ENCODE measurements around the gene SFTPD. TPM values are rescaled to one million over a fixed set of nuclear protein-coding genes. Genes with fewer than 3 reads are reported as not detected.

Gene SFTPD
- total RNA-seq, 1 donor from 2014 or later, result 0.52 TPM

DNA sequence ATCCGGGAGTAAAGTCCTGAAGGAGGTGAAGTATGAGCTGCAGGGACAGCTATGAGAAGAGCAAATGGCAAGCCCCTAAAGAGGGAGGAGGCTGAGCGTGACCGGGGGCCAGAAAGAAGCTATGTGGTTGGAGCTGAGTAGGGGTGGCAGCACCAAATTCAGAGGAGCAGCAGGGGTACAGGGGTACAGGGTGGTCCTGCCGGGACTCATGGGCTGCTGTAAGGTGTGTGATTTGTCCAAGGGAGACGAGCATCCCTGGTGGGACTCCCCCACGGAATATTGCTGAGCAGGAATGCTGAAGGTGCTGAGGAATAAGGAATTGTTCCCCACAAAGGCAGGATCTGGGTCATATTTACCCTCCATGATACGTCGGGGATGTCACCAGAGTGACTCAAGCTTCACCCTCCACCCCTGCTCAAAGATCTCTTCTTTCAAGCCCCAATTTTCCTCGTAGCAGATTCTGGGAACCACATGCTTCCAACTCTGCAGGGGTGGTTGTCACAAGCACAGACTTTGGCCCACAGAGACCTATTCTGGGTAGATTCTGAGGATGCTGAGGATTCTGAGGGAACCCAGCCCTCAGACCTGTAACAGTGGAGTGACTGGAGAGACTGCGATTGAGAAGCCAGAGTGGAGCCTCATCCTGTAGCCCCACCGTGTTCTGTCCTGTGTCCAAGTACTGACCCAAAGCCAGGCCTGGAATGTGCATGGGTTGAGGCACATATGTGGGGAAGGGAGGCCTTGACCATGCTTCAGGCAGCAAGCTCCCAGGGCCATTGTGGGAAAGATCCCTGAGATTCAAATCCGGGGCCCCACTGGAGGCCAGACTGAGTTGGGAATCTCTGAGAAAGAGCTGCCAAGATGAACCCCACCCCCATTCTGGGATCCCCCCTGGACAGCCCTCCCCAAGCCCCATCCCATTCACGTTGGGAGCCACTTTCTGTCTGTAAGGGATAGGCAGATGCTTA, 4.2 kb downstream of the SFTPD start:
- DNase-seq (ENCODE audit: low spot score), result peak; percentile 5

DNA sequence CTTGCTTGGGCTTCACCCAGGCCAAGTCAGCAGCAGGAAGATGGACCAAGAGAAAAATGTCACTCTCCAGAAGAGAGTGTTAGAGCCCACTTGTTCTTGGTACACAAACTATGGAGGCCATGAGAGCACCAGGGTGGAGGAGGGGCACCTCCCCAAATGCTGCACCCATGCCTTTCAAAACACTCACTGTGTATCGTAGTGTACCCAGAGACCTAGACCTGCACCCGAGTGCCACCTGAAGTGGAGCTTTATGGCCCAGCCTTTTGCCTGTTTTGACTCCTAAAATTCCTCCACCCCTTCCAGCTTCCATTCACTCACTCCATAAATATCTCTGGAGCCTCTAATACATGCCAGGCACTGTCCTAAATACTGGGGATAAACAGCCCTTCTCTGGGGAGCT, 5.0 kb downstream of the SFTPD start:
- DNase-seq (ENCODE audit: low spot score), result peak; percentile 3

DNA sequence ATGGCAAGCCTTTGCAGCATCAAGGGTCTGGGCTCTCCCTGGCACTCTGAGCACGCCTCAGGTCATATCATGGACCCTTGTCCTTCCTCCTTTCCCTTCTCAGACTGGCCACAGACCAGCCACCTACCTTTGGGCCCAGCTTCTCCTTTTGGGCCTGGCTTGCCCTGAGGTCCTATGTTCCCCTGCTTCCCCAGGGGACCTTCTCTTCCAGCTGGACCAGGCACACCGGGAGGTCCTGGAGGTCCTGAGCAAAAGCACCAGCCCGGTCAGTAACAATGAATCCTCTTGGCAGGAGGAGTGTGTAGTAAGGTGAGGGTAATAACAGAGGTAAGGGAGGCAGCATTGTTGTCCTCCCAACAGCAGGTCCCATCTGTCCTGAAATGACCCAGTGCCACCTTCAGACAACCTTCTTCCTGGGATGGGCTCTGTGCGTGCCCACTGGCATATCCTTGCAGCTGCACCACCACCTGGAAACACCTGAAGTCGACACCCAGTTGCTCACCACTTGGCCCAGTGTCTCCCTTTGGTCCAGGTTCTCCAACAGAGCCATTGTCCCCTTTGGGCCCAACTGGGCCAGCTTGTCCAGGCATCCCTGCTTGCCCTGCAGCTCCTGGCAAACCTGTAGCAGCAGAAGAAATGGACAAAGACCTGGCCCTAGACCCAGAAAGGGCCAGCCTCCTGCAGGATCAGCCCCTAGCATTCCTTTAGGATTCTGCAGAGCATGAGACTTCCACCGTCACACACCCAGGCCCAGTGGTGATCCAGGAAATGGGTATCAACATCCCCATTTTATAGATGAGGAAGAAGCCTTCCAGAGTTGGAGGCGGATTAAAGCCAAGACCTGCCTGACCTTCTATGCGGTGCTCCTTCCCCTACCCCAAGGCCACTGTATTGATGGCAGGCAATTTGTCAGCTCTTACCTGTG, 6.4 kb downstream of the SFTPD start:
- DNase-seq (ENCODE audit: low spot score), result peak; percentile 6

DNA sequence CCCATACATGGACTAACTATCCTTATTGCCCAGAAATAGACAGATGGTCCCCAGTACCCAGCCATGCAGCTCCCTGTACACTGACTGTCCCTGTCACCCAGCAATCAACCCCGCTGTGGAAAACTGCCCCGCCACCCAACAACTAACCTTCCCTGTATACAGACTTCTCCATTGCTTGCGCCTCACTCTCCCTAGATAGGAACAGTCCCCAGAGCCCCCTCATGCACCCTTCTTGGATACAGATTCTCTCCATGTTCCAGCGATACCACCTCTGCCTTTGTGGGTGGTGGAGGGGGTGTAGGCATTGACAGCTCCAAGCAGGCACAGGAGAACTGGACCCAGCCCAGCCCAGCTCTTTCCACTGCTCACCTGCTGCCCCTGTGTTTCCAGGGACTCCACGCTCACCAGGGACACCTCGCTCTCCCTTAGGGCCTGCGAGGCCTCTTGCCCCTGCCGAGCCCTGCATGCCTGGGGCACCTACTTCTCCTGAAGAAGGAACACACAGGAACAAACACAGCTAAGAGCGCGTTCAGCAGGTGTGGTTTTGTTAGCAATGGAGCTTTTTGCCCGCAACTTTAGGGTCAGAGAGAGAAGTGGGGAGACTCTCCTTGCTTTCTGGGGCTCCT, 7.2 kb downstream of the SFTPD start:
- DNase-seq (ENCODE audit: low spot score), result peak; percentile 2

- DNase-seq (ENCODE audit: low spot score), result no peak
Measured at GRCh38 chr10:79941146-79941545, 7.8 kb downstream of the SFTPD start.

- DNase-seq (ENCODE audit: low spot score), result no peak
Measured at GRCh38 chr10:79940431-79940830, 8.5 kb downstream of the SFTPD start.

DNA sequence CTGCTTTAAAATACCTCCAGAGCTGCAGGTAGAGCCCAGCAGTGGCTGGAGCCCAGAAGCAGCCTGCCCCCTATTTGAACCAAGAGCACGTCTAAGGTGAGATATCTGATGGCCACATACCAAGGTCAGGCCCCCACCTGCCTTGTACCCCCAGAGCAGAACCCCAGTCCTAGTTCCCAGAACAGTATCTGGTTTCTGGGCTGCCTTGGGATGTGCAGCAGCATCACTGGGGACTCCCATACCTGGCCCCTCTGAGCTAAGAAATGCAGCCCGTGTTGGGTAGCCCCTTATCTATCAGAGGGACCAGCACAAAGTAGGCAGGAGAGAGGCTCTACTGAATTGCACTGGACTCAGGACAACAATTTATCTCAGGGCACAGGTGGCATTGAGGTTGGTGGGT, 8.9 kb downstream of the SFTPD start:
- no peak for DNase-seq (ENCODE audit: low spot score)

DNA sequence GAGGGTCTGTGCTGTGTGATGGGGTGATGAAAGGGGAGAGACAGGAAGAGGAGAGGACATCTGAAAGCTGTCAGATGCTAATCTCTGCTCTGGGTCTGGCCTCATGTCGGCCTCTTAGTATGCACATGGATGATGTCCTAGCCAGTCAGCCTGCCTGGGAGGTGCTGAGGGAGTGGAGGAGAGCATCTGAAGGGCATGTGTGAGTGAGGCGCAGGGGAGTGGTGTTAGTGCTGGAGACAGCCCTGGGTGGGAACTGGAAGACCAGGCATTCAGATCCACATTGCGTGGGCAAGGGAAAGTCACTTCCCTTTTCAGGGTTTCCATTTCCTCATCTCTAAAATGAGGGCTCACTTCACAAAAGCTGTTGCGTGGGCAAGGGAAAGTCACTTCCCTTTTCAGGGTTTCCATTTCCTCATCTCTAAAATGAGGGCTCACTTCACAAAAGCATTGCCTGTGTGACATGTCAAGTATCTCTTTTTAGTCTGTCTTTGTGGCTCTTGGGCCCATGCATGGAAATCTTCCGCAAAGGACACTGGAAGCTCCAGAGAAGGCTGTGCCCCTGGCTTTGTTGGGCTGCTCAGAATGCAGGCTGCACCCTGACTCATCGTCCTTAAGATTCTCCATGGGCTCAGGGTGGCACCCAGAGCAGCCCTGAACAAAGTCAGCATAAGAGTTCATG, 10.0 kb downstream of the SFTPD start:
- DNase-seq (ENCODE audit: low spot score), result peak; percentile 63

GRCh38 chr10:79937701-79938151, 11.2 kb downstream of the SFTPD start:
- peak; percentile 6 for DNase-seq (ENCODE audit: low spot score)

DNA sequence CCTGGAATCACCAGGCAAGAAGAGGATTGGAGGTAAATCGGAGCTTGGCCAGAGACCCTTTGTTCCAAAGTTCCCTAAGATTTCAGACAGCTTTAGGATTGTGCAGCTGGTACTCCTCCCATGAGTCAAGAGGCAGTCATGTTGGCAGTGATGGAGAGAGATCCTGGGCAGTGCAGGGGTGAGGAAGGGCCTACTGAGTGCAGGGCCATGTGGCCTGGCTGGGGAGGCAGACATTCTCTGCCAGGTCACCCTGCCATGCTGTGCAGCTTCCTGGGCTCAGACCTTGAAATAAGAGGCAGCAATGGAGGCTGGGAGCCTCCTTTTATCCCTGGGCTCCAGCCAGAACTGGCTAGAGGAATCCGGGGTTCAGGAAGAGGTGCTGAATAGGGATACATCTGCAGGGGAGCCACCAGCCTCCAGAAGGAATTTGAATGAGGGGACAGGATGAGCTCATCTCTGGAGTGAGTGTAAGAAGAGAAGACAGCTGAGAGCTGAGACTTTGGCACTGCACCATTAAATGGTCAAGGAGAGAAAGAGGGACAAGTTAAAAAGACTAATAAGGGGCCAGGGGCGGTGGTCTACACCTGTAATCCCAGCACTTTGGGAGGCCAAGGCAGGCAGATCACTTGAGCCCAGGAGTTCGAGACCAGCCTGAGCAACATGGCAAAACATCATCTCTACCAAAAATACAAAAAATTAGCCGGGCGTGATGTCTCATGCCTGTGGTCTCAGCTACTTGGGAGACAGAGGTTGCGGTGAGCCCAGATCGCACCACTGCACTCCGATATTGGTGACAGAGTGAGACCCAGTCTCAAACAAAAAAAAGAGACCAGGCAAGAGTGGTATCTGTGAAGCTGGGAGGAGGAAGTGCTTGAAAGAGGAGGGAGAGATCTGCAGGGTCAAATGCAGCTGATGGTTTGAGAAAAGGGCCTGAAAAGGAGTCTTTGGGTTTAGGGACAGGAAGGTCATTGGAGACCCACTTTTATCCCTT, 12.0 kb downstream of the SFTPD start:
- peak; percentile 6 for DNase-seq (ENCODE audit: low spot score)

DNA sequence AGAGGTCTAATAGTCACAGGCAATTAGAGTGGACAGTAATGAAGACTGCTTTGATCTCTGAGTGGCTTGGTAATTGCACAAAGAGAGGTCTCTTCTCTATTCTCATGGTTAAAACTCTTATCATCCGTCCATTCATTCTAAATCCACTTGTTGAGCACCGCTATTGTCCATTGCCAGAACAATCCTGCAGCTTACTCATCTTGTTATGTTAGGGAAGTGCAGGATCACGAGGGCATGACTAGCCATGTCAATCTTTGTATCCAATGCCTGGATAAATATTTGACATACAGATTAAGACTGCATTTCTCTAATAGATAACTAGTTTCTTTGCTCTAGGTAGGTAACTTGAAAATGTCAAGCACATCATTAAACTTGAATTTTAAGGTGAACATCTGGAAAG, 14.9 kb downstream of the SFTPD start:
- peak; percentile 8 for DNase-seq (ENCODE audit: low spot score)

DNA sequence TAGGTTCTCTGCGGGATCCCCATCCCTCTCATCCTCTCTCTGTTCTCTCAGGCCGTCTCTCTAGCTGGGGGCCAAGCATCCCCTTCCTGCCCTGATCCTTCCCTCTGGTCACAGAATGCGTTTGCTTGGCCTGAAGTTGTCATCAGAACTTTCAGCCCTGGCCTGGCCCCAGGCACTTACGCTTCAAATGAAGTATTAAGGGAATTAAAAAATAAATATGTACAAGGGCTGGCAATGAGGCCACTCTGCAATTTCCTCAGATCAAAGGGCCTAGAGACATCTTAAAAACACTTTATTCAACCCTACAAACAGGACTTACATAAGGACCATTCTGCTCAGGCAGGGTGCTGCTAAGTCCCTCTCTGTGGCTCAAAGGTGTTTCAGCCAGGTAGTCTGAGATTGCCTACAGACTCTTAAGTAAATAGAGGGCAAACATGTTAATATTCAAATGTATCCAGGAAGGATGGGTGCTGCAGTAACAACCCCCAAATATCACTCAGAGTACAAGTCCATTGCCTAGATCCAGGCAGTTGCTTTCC, 16.0 kb downstream of the SFTPD start:
- no peak for DNase-seq (ENCODE audit: low spot score)

- no peak for DNase-seq (ENCODE audit: low spot score)
Measured at GRCh38 chr10:79932307-79932706, 16.6 kb downstream of the SFTPD start.

- DNase-seq (ENCODE audit: low spot score), result no peak
Measured at GRCh38 chr10:79930751-79931150, 18.2 kb downstream of the SFTPD start.

DNA sequence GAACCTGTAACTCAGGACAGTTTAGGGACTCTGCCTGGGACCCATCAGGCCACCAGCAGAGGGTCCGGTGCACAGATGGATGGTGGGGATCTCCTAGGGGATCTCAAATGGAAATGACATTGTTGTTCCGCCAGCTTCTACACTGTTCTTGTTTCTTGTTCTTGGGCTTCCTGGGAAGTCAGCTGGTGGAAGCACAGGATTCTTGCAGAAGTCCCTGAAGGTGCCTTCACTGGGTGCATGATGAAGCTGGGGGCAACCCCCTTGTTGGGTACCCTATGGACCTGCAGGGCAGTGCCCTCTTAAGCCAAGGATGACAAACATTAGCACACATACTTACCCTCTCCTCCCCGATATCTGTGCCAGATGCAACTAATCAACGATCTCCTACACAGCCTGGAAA, 18.6 kb downstream of the SFTPD start:
- DNase-seq (ENCODE audit: low spot score), result peak; percentile 6

- peak; percentile 81 for DNase-seq (ENCODE audit: low spot score)
Measured at GRCh38 chr10:79929409-79929904, 19.4 kb downstream of the SFTPD start.

- DNase-seq (ENCODE audit: low spot score), result no peak
Measured at GRCh38 chr10:79928028-79928583, 20.8 kb downstream of the SFTPD start.

DNA sequence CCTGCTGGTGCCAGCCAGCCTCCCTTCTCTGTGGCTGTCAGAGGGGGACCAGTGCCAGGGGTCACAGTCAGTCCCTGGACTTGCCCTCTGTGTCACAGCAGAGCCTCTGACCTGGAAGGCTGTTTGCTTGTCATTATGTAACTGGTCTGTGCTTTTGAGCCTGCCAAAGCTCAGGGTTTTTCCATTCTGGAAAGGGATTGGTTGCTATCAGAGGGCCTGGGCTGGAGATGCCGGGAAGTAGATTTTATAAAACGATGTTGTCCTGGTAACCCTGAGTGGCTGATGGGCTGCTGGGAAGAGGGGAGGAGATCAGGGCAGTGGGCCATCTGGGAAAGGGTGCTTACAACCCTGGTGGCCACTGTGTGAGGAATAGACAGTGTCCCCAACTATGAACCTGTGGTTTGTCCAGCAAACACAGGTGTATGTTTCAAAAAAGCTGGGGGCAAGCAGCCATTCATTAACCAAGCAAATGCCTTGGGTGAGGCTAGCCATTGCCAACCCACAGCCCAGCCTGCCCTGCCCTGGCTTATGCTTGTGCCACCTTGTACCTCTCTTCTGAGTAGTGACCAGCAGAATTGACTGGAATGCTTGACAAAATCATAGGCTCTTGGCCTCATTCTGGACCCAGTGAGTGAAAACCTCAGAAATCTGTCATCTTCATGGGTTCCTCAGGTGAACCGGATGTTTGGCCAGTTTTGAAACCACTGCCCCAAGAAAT, 21.6 kb downstream of the SFTPD start:
- DNase-seq (ENCODE audit: low spot score), result peak; percentile 6

DNA sequence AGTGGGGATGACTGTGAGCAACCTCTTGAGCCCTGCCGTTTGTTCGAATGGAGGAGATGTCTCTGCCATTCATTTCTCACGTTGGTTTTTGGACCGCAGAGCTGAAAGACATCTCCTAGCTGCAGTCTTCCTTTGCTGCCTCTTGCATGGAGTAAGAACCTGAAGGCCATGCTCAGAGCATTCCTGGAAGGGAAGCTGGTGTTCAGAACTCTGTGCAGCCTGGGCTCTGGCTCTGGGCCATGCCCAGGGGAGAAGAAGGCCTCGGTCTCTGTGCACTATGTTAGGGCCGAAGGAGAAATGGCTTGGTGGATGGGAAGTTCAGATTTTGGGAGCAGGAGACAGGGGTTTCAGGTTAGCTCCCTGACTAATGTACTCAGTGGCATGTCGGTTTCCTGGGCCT, 22.9 kb downstream of the SFTPD start:
- DNase-seq (ENCODE audit: low spot score), result peak; percentile 3
